HL-60/S4 treated with phorbol 12-myristate 13-acetate at 8.2 ng/mL for 4 days and 3 days (cell line): ENCODE data around the gene PHYHIPL.

Experiments used
- in situ Hi-C: fragments of 300-500 bp; cut with MboI; formaldehyde crosslinking; loops from 2 replicates; pipeline ENCODE4 v1.15.0; 2022; ENCODE audit warnings: low sequenced_read_pairs

Gene PHYHIPL

DNA sequence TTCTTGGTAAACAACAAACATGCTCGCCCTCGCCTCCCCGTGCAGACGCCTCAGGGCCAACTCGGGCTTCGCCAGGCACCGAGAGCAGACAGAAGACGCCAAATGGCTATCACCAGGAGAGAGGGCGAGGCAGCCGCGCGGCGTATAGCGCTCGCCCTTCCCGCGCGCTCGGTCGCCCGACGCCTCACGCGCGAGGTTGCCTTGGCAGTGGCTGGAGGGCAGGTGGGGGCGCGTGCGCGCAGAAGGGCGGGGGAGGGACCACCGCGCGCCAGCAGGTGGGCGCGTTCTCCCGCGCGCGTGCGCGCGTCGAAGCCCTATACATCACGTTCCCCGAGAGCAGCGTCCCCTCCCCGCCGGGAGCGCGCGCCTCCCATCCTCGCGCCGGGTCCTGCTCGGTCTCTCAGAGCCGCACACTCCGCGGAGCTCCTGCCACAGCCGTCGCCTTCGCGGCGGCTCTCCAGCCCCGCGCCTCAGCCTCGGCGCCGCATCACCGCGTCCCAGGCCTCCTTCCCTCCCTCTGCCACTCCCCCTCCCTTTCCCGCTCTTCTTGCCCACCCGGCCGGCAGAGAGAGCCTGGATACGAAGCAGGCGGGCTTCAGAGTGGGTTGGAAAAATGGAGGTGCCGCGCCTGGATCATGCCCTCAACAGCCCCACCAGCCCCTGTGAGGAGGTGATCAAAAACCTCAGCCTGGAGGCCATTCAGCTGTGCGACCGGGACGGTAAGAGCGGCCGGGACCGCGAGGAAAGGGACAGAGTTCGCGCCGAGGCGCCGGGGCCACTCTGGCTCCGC lies at the start of gene PHYHIPL:
Gene PHYHIPL, plus strand, starts transcription at position 403 of the 790 bp plus-strand sequence. Its CDS starts 211 bp downstream, at position 614.
- in situ Hi-C loops: no loop called here

DNA sequence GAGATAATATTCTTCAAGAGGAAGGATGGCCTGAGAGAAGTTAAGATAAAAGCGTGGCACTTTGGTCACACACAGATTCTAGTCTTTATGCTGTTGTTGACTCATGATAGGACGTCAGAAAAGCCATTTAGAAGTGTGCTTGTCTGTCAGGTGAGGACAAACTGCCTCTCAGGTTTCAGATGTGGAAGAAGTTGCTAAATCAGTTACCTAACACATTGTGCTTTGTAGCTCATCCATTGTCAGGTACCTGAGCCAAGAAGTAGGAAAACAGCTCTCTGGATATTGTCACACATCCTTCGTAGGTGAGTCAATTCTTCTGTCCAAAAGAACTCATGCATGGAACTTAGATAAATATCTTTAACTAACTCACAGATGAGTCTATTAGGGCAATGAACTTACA lies 49.5 kb upstream of the PHYHIPL start:
- in situ Hi-C loops: no loop called here

DNA sequence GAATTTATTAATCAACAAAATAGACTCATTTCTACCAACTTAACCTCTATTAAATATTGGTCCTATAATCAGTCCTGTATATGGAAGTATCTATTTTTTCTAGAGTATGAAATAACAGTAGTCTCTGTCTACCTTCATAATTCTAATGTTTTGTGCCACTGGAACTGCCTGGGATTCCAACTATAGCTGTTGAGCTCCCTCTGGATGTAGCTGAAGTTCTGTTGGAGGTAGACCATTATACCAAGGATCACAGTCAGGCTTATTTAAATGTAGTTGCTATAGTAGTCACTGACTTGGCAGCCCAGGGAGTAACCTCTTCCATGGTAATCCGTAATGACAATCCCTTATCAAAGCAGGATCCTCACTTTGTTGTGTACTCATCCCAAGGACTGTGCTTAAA lies 48.5 kb upstream of the PHYHIPL start:
- in situ Hi-C loops: no loop called here

DNA sequence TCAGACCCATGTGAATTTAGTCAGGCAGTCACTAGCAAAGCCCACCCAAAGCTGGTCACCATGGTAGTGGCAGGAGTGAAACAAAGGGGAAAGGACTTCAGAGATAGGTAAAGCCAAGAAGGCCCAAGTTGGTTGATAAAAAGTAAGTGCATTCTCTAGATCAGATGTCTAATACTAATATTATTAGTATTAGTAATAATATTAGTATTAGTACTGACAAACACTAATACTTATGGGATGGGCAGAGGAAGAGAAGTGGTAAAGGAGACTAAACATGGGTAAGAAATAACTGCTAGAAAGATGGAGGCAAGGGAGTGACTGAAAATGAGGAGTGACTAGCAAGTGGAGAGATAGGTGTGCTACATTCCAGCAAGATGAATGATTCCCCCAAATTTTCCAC lies 46.6 kb upstream of the PHYHIPL start:
- in situ Hi-C loops: no loop called here

DNA sequence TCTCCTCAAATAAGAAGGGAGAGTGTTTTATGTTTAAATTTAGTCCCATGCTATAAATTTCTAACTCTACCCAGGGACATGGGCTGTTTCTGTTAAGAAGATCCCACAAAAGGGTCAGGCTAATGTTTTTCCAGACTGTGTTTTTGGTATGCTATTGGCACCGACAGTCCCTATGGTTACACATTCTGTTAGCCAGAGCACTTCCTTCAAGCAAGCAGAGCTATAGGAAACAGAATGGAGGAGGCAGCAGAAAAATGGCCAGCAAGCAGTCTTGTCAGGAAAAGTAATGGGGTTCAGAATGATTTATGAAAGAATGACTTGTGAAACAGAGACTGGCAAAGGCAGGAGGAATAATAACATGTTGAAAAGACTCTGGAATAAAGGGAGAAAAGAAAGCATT lies 44.8 kb upstream of the PHYHIPL start:
- in situ Hi-C loops: no loop called here

DNA sequence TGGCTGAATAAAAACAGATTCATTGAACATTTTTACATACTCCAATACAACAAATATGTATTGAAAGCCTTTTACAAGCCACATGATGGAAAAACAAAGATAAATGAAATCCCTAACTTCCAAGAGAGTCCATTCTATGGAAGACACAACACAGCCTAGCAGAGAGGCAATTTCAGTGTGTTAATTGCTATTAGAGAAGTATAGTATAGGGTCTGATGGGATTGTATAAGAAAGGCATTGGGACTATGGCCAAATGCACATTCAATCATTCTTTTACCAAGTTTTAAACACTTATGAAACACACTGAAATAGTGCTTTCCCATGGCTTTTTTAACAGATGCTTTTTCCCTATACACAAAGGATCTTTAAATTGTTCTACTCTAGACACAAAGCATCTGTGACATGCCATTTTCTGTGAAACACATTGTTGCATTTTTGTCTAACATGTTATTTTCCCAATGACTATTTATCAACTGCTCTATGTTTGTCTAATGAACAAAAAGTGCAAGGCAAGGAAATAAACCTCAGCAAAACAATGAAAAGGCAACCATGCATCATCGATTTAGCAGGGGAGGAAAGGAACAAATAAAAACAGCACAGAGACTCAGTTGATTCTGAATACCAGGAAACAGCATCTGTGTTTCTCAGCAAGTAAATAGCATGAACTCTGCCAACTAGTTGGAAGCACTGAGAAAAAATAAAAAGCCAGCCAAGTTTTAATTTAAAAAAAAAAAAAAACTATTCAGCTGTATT lies 42.4 kb upstream of the PHYHIPL start:
- in situ Hi-C loops: no loop called here

DNA sequence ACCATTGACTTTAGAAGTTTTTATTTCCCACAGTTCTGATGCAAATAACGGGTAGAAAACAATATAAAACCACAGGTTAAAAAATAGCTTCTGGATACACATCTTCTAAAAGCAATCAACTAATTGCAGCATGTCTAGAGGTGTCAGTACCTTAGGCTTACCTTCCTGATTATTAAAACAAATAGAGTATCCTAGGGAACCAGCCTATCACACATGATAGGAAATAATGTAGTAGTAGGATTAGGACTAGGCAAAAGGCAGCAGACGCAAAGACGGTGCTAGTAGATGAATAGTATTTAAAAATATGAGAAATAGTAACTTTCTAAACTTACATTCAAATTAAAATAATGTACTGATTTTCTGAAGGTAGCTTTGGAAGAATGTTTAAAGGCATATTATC lies 41.7 kb upstream of the PHYHIPL start:
- in situ Hi-C loops: no loop called here

DNA sequence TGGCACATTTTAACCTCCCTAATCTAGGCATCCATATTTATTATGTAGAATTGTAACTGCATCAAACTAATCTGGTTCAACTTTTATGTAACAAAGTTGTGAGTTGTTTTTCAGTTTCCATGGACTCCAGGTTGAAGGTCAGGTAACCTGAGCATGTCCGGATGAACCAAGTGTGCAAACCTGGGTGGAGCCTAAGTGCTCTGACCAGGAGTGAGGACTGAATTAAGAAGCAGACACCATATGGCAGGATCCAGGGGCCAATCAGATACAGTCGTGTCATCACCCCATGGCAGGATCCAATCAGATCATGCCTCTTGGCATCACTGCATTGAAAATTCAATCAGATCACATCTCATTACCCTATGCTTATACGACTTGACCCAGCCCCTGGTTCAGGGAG lies 41.2 kb upstream of the PHYHIPL start:
- in situ Hi-C loops: no loop called here

DNA sequence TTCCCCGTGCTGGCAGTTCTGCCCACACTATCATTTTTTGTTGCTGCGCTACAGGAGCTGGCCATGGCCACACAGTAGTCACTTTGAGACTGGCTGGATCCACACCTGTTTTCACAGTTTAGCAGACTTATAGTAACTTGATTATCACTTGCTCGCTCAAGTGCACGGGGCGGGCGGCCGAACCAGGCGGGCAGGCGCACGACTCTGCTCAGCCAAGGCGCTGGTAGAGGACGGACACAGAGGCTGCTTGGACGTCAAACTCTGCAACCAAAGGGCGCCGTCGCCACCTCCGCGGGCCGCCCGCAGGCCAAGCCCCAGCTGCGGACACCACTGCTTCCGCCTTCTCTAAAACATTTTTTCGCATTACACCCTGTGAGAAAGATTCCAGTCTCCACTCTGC lies 38.4 kb upstream of the PHYHIPL start:
- in situ Hi-C loops: no loop called here

DNA sequence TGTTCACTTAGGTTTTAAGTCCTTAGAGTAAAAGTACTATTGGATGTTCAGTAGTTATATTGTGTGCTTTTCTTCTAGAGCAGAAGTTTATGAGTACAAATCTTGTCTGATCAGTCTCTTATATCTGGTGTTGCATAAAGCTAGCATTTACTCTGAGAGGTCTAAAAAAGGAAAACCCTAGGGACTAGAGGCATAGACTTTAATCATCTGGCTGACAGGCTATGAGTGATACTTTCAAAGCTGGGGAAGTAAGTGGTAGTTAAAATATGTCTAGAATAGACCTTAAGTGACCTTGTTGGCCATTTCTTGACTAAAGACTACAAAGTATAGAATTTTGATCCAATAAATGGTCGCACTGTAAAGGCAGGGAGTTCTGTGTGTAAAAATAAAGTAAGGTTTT lies 32.9 kb upstream of the PHYHIPL start:
- in situ Hi-C loops: no loop called here

DNA sequence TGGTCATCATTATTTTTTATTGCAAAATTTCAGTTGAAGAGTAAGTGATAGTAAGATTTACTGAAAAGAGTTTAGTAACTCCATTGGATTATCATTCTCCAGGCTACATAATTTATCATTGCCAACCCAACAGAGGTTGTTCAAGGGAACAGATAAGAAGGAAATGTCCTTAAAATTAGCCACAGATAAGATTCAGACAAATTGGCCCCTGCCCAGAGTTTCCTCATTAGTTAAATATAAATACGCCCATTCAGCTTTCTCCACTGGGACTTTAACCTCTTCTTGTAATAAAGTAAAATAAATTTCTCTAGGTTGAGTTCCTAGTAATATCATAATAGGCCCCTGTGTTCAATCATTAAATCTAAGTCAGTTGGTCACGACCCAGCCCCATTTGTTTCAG lies 27.7 kb upstream of the PHYHIPL start:
- in situ Hi-C loops: no loop called here

DNA sequence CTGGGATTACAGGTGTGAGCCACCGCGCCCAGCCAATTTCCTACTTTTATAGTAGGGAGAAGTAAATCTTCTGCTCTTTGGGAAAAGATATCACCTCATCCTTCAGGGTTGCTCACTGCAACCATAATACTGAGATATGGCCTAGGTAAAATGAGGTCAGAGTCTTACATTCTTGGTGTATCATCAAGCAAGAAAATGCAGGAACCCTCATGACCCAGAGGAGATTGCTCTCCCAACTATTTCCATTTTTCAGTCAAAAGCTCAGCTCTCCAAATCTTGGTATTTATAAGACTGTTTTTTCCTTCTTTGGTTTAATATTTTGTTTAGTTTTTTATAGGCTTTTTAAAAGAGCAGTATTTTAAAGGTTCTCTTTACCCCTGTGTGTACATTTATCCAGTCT lies 20.9 kb upstream of the PHYHIPL start:
- in situ Hi-C loops: no loop called here

DNA sequence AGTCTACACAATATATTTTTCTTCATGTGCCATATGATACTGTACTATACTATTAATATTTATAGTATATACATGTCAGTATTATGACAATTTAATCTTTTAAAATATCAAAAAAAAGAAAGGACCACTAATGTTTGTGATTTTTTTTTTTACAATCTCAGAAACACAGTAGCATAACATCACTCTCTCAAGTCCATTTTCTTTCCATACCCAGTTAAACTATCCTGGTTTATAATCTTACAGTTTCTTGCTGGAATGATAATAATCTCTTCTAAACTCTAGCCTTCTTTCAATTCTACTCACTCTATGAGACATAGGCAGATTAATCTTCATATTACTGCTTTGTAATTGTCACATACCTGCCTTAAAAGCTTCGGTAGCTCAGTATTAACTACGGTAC lies 8.9 kb upstream of the PHYHIPL start:
- in situ Hi-C loops: no loop called here

DNA sequence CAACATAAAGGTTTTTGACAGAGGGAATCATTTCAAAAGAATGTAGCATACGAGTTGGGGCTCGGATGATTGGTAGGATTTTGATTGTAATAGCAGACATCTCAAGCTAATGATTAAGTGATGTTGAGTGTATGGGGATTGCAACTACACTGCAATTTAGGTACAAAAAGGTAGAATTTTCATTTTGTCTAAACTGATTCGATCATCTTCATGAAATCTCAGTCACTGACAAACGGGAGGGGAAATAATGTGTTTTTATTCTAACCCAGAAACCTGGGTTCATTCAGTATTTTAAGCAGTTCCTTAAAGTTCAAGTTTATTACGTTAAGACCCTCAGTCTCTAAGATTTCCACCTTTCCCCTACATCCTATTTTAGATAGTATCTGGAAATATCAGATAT lies 3.9 kb upstream of the PHYHIPL start:
- in situ Hi-C loops: no loop called here

DNA sequence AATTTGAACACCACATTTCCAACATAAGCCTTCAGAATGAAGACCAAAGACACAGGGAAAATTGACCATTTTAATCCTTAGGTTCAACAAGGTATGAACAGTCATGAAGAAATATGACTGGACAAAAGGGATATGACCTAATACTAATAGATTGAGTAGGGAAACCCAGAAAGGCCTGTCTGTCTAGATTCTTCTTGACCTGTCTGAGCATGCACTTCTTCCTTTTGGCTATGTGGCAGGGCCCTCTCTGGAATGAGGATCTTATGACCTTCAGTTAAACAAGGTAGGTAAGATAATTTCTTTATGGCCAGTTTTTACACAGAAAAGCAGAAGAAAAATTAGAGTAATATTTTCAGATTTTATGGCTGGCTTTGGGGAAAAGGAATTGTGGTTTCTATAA lies 3.0 kb upstream of the PHYHIPL start:
- in situ Hi-C loops: no loop called here

DNA sequence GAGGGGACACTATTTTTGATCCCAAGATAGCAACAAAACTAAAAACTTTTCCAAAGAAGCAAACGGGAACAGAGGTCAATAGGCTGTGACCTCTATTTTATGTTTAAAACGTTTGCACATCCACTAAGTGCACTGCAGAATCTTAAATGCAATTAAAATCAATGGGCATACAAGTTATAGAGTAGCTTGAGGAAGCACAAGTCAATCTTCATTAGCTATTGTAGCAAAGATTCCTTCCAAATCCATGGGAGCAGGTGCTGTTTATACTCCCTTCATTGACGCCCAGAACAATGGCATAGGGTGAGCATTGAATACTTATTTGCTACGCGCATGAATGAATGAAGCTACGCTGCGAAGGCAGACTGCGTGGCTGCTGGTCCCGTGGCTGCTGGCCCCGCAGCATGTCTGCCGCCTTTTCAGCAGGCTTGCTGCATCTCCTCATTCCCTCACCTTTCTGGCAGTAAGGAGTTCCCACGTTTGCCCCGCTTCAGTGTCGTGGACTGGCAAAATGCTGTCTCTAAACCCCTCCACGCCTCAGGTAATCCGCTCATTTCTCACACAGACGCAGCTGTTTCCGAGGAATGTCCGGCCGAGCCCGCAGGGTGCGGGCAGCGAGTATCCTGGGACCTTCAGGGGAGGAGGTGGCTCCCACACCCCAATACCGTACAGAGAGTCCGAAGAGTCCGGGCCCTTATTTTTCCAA lies 754 bp upstream of the PHYHIPL start:
- in situ Hi-C loops: no loop called here

DNA sequence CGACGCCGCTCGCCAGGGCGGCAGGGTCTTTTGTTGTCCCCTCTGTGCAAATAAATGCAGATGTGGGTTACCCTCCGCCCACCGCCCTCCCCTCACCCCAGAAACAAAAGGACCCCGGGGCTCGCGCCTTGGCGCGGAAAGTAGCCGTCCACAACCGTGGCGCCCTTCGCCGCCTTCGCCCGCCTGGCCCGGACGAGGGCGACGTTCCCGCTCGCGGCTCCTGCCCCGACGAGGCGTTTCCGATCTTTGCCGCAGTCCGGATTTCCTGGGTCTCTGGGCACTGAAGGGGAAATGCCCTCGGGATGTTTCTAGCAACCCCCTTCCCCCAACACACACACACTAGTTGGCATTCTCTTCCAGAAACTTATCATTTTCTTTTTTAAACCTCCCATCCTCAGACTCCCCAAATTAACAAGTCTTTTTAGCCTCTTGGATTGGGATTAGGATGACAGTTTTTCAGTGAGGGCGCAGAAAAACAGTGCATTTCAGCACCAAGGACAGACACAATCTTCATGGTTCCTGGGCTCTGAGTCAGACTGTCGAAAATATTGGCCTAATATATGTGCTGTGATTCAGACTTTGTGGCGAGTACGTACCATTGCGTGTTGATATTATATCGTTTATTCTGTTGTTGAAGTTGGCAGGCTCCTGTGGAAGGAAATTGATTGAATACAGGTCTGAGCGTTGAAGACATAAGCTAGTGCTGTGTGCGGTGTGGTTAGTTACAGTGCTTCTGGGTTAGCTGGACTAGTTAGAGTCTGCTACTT lies 771 bp downstream of the PHYHIPL start:
- in situ Hi-C loops: no loop called here

DNA sequence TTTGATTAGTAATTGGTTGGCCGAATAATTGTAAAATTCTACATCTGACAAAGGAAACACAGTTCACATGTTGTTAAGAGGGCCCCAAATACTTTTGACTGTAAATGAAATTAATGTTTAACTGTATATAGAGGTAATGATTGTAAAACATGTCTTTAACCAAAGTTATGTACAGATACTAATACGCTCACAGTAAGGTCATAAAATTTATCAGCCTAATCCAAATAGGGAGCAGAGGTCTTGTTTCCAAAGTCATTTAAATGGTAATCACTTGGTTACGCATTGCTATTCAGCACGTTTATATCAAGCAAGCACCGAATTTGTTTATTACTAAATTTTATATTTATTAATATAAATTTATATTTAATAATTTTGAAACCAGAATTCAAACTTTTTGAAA lies 1.4 kb downstream of the PHYHIPL start:
- in situ Hi-C loops: no loop called here

DNA sequence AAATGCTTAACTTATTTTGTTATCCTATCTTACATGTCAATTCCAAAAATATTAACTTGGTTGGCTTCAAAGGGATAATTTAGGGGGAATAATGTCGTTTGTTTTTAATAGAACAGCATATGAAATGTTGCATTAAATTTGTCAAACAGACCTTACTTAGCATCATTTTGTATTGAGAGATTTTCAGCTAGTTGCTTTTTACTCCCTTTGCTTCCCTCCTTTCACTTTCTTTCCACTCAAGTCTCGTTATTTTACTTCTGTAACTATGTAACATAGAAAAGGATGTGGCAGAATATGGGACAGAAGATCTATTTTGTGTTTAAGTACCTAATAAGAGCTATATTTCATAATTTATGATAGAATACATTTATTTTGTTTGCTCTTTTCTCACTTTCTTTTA lies 2.6 kb downstream of the PHYHIPL start:
- in situ Hi-C loops: no loop called here

DNA sequence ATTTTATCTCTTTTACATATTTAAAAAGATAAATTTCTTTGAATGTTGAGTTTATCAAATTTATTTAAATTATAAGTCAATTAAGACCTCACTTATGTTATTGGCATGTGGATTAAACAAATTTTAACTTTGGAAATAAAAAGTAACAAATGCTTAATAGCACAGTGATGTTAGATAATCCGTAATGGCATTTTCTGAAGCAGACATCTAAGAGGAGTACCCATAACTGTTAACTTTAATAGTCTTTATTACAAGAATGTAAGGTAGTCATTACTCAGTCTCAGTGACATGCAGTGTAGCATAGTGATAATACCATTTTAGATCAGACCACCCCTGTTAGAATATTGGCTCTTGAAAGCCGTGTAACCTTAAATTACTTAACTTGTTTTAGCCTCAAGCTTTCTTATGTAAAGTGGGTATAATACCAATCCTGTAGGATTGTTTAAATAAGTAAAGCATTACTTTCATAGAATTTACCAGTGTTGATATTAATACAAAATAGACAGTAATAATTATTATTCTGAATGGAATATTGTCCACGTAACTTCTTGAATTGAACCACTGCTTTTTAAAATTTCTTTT lies 4.3 kb downstream of the PHYHIPL start:
- in situ Hi-C loops: no loop called here

DNA sequence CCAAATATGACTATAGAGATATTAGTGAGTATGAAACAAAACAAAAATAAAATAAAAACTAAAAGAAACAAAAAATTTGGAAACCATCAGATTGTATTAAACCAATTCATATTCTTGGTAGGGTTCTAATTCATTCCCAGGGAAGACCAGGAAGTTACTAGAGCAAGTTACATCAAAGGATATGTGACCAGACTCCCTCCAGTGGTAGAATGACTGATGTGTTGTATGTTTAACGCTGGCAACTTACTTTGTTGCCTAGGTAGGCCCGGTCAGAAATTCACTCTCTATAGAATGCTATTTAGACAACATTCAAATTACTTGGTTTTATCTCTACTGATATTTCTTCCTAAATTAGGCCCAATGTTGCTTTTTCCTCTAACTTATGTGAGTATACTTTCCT lies 5.2 kb downstream of the PHYHIPL start:
- in situ Hi-C loops: no loop called here
